ENCODE measurements around the gene SPG11.

DNA sequence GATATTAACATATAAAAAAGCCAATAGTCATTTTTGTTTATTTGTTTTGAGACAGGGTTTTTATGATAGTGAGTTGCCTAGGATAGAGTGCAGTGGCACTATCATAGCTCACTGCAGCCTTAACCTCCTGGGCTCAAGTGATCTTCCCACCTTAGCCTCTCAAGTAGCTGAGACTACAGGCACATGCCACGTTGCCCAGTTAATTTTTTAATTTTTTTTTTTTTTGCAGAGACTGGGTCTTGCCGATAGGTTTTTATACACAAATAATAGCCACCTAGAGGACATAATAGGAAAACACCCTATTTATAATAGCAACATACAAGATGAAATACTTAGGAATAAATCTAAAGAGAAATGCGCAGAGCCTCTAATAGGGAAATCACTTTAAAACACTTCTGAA lies 113.2 kb downstream of the SPG11 start:
- TF ChIP-seq, protein P1, sequence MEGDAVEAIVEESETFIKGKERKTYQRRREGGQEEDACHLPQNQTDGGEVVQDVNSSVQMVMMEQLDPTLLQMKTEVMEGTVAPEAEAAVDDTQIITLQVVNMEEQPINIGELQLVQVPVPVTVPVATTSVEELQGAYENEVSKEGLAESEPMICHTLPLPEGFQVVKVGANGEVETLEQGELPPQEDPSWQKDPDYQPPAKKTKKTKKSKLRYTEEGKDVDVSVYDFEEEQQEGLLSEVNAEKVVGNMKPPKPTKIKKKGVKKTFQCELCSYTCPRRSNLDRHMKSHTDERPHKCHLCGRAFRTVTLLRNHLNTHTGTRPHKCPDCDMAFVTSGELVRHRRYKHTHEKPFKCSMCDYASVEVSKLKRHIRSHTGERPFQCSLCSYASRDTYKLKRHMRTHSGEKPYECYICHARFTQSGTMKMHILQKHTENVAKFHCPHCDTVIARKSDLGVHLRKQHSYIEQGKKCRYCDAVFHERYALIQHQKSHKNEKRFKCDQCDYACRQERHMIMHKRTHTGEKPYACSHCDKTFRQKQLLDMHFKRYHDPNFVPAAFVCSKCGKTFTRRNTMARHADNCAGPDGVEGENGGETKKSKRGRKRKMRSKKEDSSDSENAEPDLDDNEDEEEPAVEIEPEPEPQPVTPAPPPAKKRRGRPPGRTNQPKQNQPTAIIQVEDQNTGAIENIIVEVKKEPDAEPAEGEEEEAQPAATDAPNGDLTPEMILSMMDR (IDR thresholded peaks at IDR 0.05 in 2 of 3, conservative IDR thresholded peaks at IDR 0.05 in 1 of 3; ENCODE audit: insufficient read depth in 2 of 3, low read depth in 1 of 3, low read length in 3 of 3) = peak in 2 of 3 experiments; percentile 28 to 29; a peak in 2 of 6 replicates
- TF ChIP-seq U2AF2 (optimal IDR thresholded peaks at IDR 0.05; ENCODE audit: low read depth, low read length) (no peak), ELF4 (CRISPR knock-in tag; IDR thresholded peaks at IDR 0.05) (no peak), PPARD (CRISPR knock-in tag; IDR thresholded peaks at IDR 0.05) (no peak), ZFP1 (CRISPR knock-in tag; IDR thresholded peaks at IDR 0.05) (no peak), RFX1 (IDR thresholded peaks at IDR 0.05) (no peak), ZNF696 (CRISPR knock-in tag; conservative IDR thresholded peaks at IDR 0.05) (no peak), RBM34 (IDR thresholded peaks at IDR 0.05; ENCODE audit: borderline replicate concordance, insufficient read depth, low read length) (no peak)

All from K562 (cell line).